ENCODE measurements around the gene PLAAT2. TPM values are rescaled to one million over a fixed set of nuclear protein-coding genes. Genes with fewer than 3 reads are reported as not detected.
"Not testable (repeated sequence)": the region's sequence is repeated elsewhere in the genome, so short reads cannot be mapped to it uniquely, and the experiment has no call there.

The PLAAT2 gene
- total RNA-seq, 3 donors from 2014 or later = not detected

- Mint-ChIP-seq H3K4me1 (ENCODE audit: low read depth) (peaks cover 35% of the 10 kb centered on the region), H3K9me3 (no peaks in the 10 kb centered on the region), H3K36me3 (ENCODE audit: insufficient read depth) (peaks cover 30% of the 10 kb centered on the region), H3K27me3 (ENCODE audit: low read depth) (no peaks in the 10 kb centered on the region), H3K4me3 (no peak overlapping the region)
- DNase-seq = no peak
- no peak for ATAC-seq
Measured at GRCh38 chr11:63548178-63548577, 15.0 kb downstream of the PLAAT2 start.

GRCh38 chr11:63547061-63547460 is 16.1 kb downstream of the PLAAT2 start:
- ATAC-seq = no peak
- peaks cover 30% of the 10 kb centered on the region for H3K36me3 Mint-ChIP-seq (ENCODE audit: insufficient read depth)
- no peaks in the 10 kb centered on the region for H3K27me3 Mint-ChIP-seq (ENCODE audit: low read depth)
- H3K4me1 Mint-ChIP-seq (ENCODE audit: low read depth) = peaks cover 35% of the 10 kb centered on the region
- no peak for DNase-seq
- H3K9me3 Mint-ChIP-seq = no peaks in the 10 kb centered on the region
- H3K4me3 Mint-ChIP-seq = no peak overlapping the region

GRCh38 chr11:63543711-63544110 is 19.5 kb downstream of the PLAAT2 start:
- no peaks in the 10 kb centered on the region for H3K27me3 Mint-ChIP-seq (ENCODE audit: low read depth)
- DNase-seq (no peak), ATAC-seq (no peak)
- H3K4me3 Mint-ChIP-seq = no peak overlapping the region
- peaks cover 46% of the 10 kb centered on the region for H3K4me1 Mint-ChIP-seq (ENCODE audit: low read depth)
- no peaks in the 10 kb centered on the region for H3K9me3 Mint-ChIP-seq
- peaks cover 38% of the 10 kb centered on the region for H3K36me3 Mint-ChIP-seq (ENCODE audit: insufficient read depth)

- Mint-ChIP-seq H3K36me3 (ENCODE audit: insufficient read depth) (peaks cover 35% of the 10 kb centered on the region), H3K4me1 (ENCODE audit: low read depth) (peaks cover 58% of the 10 kb centered on the region)
- DNase-seq; ATAC-seq; H3K27me3 Mint-ChIP-seq (ENCODE audit: low read depth); H3K9me3 Mint-ChIP-seq; H3K4me3 Mint-ChIP-seq: not testable (repeated sequence)
Measured at GRCh38 chr11:63542506-63542905, 20.7 kb downstream of the PLAAT2 start.

- peak overlapping the region; percentile 92 for H3K4me3 Mint-ChIP-seq
- H3K4me1 Mint-ChIP-seq (ENCODE audit: low read depth) = peaks cover 90% of the 10 kb centered on the region
- peak; percentile 45 to 51 for ATAC-seq
- peaks cover 9% of the 10 kb centered on the region for H3K36me3 Mint-ChIP-seq (ENCODE audit: insufficient read depth)
- H3K9me3 Mint-ChIP-seq = no peaks in the 10 kb centered on the region
- H3K27me3 Mint-ChIP-seq (ENCODE audit: low read depth) = no peaks in the 10 kb centered on the region
- DNase-seq = no peak
Measured at GRCh38 chr11:63537293-63538101, 25.7 kb downstream of the PLAAT2 start.

GRCh38 chr11:63536669-63537292 is 26.4 kb downstream of the PLAAT2 start, which contains the start of gene PLAAT4:
PLAAT4 (plus strand) TSS chr11:63536808; CDS start chr11:63536869, 61 bp downstream.
- ATAC-seq (peak; percentile 72 to 73), DNase-seq (no peak)
- H3K27me3 Mint-ChIP-seq (ENCODE audit: low read depth) = no peaks in the 10 kb centered on the region
- H3K36me3 Mint-ChIP-seq (ENCODE audit: insufficient read depth) = peaks cover 9% of the 10 kb centered on the region
- no peaks in the 10 kb centered on the region for H3K9me3 Mint-ChIP-seq
- H3K4me3 Mint-ChIP-seq = peak within 1 kb of the TSS; percentile 92
- H3K4me1 Mint-ChIP-seq (ENCODE audit: low read depth) = peaks cover 91% of the 10 kb centered on the region

GRCh38 chr11:63535734-63536133 is 27.4 kb downstream of the PLAAT2 start:
- DNase-seq = no peak
- H3K4me1 Mint-ChIP-seq (ENCODE audit: low read depth) = peaks cover 92% of the 10 kb centered on the region
- H3K9me3 Mint-ChIP-seq = no peaks in the 10 kb centered on the region
- peaks cover 9% of the 10 kb centered on the region for H3K36me3 Mint-ChIP-seq (ENCODE audit: insufficient read depth)
- H3K27me3 Mint-ChIP-seq (ENCODE audit: low read depth) = no peaks in the 10 kb centered on the region
- peak overlapping the region; percentile 92 for H3K4me3 Mint-ChIP-seq
- peak in 1 of 2 donors; percentile 30 for ATAC-seq

GRCh38 chr11:63534895-63535461 is 28.2 kb downstream of the PLAAT2 start:
- Mint-ChIP-seq H3K9me3 (no peaks in the 10 kb centered on the region), H3K27me3 (ENCODE audit: low read depth) (no peaks in the 10 kb centered on the region), H3K36me3 (ENCODE audit: insufficient read depth) (peaks cover 4% of the 10 kb centered on the region), H3K4me3 (no peak overlapping the region), H3K4me1 (ENCODE audit: low read depth) (peaks cover 88% of the 10 kb centered on the region)
- ATAC-seq (peak; percentile 12), DNase-seq (no peak)

- H3K27me3 Mint-ChIP-seq (ENCODE audit: low read depth) = no peaks in the 10 kb centered on the region
- ATAC-seq (no peak), DNase-seq (no peak)
- peaks cover 89% of the 10 kb centered on the region for H3K4me1 Mint-ChIP-seq (ENCODE audit: low read depth)
- peaks cover 3% of the 10 kb centered on the region for H3K36me3 Mint-ChIP-seq (ENCODE audit: insufficient read depth)
- H3K4me3 Mint-ChIP-seq = no peak overlapping the region
- H3K9me3 Mint-ChIP-seq = no peaks in the 10 kb centered on the region
Measured at GRCh38 chr11:63534076-63534475, 29.1 kb downstream of the PLAAT2 start.

GRCh38 chr11:63532799-63533475 is 30.2 kb downstream of the PLAAT2 start:
- DNase-seq (no peak), ATAC-seq (no peak)
- Mint-ChIP-seq H3K36me3 (ENCODE audit: insufficient read depth) (no peaks in the 10 kb centered on the region), H3K9me3 (no peaks in the 10 kb centered on the region), H3K4me3 (no peak overlapping the region), H3K27me3 (ENCODE audit: low read depth) (no peaks in the 10 kb centered on the region), H3K4me1 (ENCODE audit: low read depth) (peaks cover 82% of the 10 kb centered on the region)

GRCh38 chr11:63532117-63532516 is 31.1 kb downstream of the PLAAT2 start:
- DNase-seq (no peak), ATAC-seq (no peak)
- peak overlapping the region; percentile 33 for H3K4me3 Mint-ChIP-seq
- no peaks in the 10 kb centered on the region for H3K36me3 Mint-ChIP-seq (ENCODE audit: insufficient read depth)
- H3K4me1 Mint-ChIP-seq (ENCODE audit: low read depth) = peaks cover 74% of the 10 kb centered on the region
- no peaks in the 10 kb centered on the region for H3K27me3 Mint-ChIP-seq (ENCODE audit: low read depth)
- H3K9me3 Mint-ChIP-seq = no peaks in the 10 kb centered on the region

GRCh38 chr11:63531074-63531792 is 31.9 kb downstream of the PLAAT2 start:
- DNase-seq; H3K36me3 Mint-ChIP-seq (ENCODE audit: insufficient read depth); H3K27me3 Mint-ChIP-seq (ENCODE audit: low read depth); H3K9me3 Mint-ChIP-seq: not testable (repeated sequence)
- H3K4me3 Mint-ChIP-seq = peak overlapping the region; percentile 59
- peaks cover 66% of the 10 kb centered on the region for H3K4me1 Mint-ChIP-seq (ENCODE audit: low read depth)
- ATAC-seq = peak; percentile 89 to 90

- no peaks in the 10 kb centered on the region for H3K9me3 Mint-ChIP-seq
- H3K4me3 Mint-ChIP-seq = no peak overlapping the region
- ATAC-seq (no peak), DNase-seq (no peak)
- no peaks in the 10 kb centered on the region for H3K36me3 Mint-ChIP-seq (ENCODE audit: insufficient read depth)
- no peaks in the 10 kb centered on the region for H3K27me3 Mint-ChIP-seq (ENCODE audit: low read depth)
- H3K4me1 Mint-ChIP-seq (ENCODE audit: low read depth) = peaks cover 54% of the 10 kb centered on the region
Measured at GRCh38 chr11:63530021-63530420, 33.2 kb downstream of the PLAAT2 start.

GRCh38 chr11:63529373-63529772 is 33.8 kb downstream of the PLAAT2 start:
- H3K27me3 Mint-ChIP-seq (ENCODE audit: low read depth); H3K36me3 Mint-ChIP-seq (ENCODE audit: insufficient read depth); H3K4me3 Mint-ChIP-seq; ATAC-seq; DNase-seq; H3K9me3 Mint-ChIP-seq: not testable (repeated sequence)
- H3K4me1 Mint-ChIP-seq (ENCODE audit: low read depth) = peaks cover 49% of the 10 kb centered on the region

All from activated T-cell treated with anti-CD3 and anti-CD28 coated beads, Interleukin-2, amount 50 U/mL, for 4 hours (primary cell).